ENCODE data around the gene CACNA1I. TPM values are rescaled to one million over a fixed set of nuclear protein-coding genes. Genes with fewer than 3 reads are reported as not detected.

The CACNA1I gene
- total RNA-seq, 1 donor from 2014 or later: 0.06 TPM

GRCh38 chr22:39536711-39537110 is 33.8 kb upstream of the CACNA1I start:
- no peak for TF ChIP-seq CTCF (conservative IDR thresholded peaks at IDR 0.05; ENCODE audit: low read depth, low read length)
- no peak for DNase-seq (ENCODE audit: low read depth)
- H3K4me3 ChIP-seq (ENCODE audit: low read depth, low read length): no peak overlapping the region

- TF ChIP-seq CTCF (conservative IDR thresholded peaks at IDR 0.05; ENCODE audit: low read depth, low read length): no peak
- H3K4me3 ChIP-seq (ENCODE audit: low read depth, low read length): no peak overlapping the region
- no peak for DNase-seq (ENCODE audit: low read depth)
Observed at GRCh38 chr22:39537975-39538374, 32.6 kb upstream of the CACNA1I start.

- H3K4me3 ChIP-seq (ENCODE audit: low read depth, low read length): no peak overlapping the region
- TF ChIP-seq CTCF (conservative IDR thresholded peaks at IDR 0.05; ENCODE audit: low read depth, low read length): peak; percentile 66
- no peak for DNase-seq (ENCODE audit: low read depth)
Observed at GRCh38 chr22:39543095-39543494, 27.5 kb upstream of the CACNA1I start.

GRCh38 chr22:39545386-39546365 is 24.9 kb upstream of the CACNA1I start:
- DNase-seq (ENCODE audit: low read depth): no peak
- TF ChIP-seq CTCF (conservative IDR thresholded peaks at IDR 0.05; ENCODE audit: low read depth, low read length): no peak
- H3K4me3 ChIP-seq (ENCODE audit: low read depth, low read length): no peak overlapping the region

GRCh38 chr22:39546889-39547586 is 23.5 kb upstream of the CACNA1I start:
- no peak overlapping the region for H3K4me3 ChIP-seq (ENCODE audit: low read depth, low read length)
- no peak for DNase-seq (ENCODE audit: low read depth)
- no peak for TF ChIP-seq CTCF (conservative IDR thresholded peaks at IDR 0.05; ENCODE audit: low read depth, low read length)

- no peak for DNase-seq (ENCODE audit: low read depth)
- no peak for TF ChIP-seq CTCF (conservative IDR thresholded peaks at IDR 0.05; ENCODE audit: low read depth, low read length)
- no peak overlapping the region for H3K4me3 ChIP-seq (ENCODE audit: low read depth, low read length)
Observed at GRCh38 chr22:39547587-39547947, 23.0 kb upstream of the CACNA1I start.
